Stimulated activated CD4-positive, alpha-beta T cell treated with anti-CD3 and anti-CD28 coated beads, Interleukin-12 subunit alpha, Interleukin-12 subunit beta, amount 100 ng/mL, for 4 hours (primary cell): ENCODE measurements around the gene MAP6D1.

Experiments used
- DNase-seq: peaks from one replicate; pipeline ENCODE4 v3.0.0-alpha.2; 2020

MAP6D1 gene

GRCh38 chr3:183822631-183823030, 2.7 kb downstream of the MAP6D1 start:
- DNase-seq = no peak

DNA sequence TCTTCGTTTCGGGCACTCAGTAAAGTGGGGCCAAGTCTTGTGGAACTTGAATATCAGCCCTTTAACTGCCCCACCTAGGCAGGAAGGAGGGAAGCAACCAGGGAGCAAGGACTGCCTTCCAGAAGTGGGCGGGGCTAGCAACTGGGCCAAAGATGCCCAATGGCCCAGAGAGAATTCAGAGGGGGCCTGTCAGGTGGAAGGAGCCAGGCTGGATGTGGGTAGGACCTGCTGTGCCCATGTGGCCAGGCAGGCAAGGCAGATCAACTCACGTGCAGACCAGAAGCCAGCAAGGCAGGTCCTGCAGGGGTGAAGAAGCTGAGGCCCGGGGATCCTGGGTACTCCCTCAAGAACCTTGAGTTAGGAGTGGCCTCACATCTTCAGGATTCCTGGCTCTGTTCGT, 5.5 kb downstream of the MAP6D1 start:
- no peak for DNase-seq

- no peak for DNase-seq
Measured at GRCh38 chr3:183818706-183819624, 6.4 kb downstream of the MAP6D1 start.

- no peak for DNase-seq
Measured at GRCh38 chr3:183818041-183818620, 7.2 kb downstream of the MAP6D1 start.

- no peak for DNase-seq
Measured at GRCh38 chr3:183817639-183818038, 7.7 kb downstream of the MAP6D1 start.

DNA sequence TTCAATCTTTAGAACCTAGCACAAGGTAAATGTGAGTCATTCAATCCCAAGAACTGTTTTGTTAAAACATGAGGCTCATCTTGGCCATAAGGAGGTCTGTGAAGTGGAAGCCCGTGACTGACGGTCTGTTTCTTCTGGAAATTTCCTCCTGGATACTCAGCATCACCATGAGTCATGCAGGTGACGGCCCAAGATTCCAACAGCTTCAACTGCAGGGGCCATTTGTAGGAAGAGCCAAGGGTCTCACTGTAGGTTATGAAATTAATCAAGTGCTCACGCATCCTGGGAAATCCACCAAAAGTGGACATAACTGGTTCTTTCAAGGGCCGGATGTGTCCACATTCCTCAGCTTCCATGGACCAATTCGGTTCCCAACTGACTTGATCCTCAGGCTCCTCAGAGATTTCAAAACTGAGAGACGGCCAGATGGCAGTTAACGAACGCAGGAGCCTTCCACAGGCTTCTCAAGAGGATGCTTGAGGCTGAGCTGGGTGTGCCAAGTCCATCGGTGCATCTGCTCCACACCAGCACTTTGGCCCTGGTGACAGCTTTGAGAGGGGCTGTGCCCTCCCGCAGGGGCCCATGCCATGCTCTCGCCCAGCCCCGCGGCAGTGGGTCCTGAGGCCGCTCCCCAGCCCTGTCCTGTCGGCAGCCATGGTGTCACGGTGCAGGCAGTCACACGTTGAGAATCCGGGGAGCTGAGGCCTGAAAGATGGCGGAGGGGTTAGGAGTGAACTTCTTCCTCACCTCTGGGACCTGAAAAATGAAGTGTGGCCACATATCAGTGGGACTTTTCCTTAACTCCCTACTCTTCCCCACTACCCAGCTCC, 8.5 kb downstream of the MAP6D1 start:
- no peak for DNase-seq

GRCh38 chr3:183815951-183816475, 9.4 kb downstream of the MAP6D1 start:
- DNase-seq = no peak

- DNase-seq = no peak
Measured at GRCh38 chr3:183815563-183815940, 9.8 kb downstream of the MAP6D1 start.

DNA sequence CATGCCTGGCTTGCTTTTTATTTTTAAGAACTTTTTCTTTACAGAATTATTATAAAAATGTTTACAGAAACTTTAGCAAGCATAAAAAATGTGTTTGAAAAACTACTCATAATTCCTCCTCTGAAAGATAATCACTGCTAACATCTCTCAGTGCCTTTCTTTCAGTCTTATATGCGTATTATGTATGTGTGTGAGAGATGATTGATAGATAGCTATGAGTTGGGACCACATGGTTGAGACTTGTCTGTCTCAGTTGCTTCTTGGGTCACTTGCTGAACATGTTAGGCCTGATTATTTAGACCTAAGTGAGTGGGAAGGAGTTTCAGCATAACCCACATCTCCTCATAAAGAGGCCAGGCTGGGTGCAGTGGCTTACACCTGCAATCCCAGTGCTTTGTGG, 11.1 kb downstream of the MAP6D1 start:
- no peak for DNase-seq

DNA sequence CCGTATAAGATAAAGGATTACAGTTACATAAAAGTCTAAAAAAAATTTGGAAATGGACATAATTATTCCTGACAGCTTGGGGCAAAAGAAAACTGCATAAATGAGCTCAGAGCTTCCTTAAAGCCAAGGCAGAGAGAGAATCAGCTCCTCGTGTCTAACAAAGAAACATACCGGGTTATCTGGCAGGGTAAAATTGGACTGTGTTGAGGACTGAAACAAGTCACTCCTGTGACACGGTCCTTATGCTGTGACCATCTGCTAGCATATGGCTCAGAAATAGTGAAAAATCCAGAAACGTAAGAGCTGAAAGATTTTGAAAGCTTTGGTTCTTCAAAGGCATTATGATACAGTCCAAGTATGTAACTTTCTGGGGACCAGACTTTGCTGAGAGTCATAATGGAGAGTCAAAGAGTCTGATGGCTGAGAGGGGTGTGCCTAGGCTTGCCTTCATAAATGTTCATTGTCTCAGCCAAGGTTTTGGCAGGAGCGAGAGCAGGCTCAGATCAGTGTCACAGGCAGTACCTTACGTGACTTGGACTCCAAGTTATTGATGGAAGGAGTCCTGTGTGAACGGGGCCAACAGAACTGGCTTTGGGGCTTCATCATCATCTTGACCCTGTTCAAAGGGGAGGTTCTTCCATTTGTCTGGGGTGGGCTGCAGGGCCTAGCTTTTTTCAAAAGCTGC, 12.5 kb downstream of the MAP6D1 start:
- no peak for DNase-seq

DNA sequence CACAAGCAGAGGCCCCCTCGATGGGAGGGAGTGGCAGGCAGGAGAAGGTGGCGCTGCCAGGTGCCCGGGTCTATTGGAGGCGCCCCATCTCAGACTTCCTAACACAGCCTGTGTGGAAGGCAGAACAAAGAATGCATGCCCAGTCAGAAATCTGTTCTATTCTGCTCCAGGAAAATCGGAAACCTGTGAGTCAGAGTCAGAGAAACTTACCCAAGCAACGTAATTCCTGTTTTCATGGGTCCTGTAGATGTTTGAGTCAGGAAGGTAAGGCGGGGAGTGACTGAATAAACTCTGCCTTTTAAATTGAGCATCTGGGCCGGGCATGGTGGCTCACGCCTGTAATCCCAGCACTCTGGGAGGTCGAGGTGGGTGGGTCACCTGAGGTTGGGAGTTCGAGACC, 13.7 kb downstream of the MAP6D1 start:
- no peak for DNase-seq

- DNase-seq = no peak
Measured at GRCh38 chr3:183810643-183811594, 14.5 kb downstream of the MAP6D1 start.

- no peak for DNase-seq
Measured at GRCh38 chr3:183809270-183809669, 16.1 kb downstream of the MAP6D1 start.

- DNase-seq = no peak
Measured at GRCh38 chr3:183808355-183808754, 17.0 kb downstream of the MAP6D1 start.

DNA sequence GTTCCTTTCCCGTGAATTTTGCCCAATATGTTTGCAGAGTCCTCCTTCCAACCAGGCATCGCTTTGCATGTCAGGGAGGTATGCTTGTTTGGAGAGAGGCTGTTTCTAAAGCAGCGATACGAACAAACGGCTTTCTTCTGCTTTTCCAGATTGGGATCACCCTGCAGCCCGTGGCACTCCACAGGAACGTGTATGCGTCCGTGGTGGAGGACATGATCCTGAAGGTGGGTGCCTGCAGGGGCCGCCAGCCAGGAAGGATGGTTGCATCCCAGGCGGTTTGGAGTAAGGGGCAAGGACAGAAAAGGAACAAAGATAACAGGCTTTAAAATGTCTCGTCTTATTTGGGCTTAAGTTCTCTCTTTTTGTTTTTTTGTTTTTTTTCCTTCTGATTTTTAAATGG, 17.5 kb downstream of the MAP6D1 start:
- no peak for DNase-seq

GRCh38 chr3:183807209-183807728, 18.1 kb downstream of the MAP6D1 start:
- no peak for DNase-seq

- DNase-seq = no peak
Measured at GRCh38 chr3:183802989-183803388, 22.4 kb downstream of the MAP6D1 start.

- no peak for DNase-seq
Measured at GRCh38 chr3:183801601-183802000, 23.8 kb downstream of the MAP6D1 start.

DNA sequence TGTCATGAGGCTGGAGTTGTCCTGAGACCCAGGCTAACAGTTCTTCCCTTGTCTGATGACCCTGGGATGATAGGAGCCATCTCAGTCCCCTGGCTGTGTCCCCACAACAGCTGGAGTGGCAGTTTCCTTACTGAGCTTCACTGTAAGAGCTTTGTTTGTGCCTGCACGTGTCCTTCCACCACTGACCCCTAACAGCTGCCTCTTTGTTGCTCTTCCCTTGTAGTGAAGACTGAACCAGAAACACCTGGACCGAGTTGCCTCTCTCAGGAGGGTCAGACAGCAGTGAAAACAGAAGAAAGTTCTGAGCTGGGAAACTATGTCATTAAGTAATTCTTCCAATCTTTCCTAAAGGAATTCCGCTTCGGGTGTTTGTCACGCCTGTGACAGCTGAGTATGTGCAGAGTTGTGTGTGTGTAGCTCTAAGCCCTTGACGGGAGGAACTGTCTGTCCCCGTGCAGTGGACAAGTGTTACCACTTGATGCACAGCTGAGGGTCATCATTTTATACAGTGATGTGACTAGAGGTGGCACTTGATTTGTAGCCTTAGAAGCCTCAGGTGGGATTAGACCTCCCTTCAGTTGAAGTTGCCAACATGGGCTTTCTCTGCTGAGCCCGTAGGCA, 25.0 kb downstream of the MAP6D1 start:
- DNase-seq = no peak

GRCh38 chr3:183799461-183799860, 25.9 kb downstream of the MAP6D1 start:
- DNase-seq = no peak

DNA sequence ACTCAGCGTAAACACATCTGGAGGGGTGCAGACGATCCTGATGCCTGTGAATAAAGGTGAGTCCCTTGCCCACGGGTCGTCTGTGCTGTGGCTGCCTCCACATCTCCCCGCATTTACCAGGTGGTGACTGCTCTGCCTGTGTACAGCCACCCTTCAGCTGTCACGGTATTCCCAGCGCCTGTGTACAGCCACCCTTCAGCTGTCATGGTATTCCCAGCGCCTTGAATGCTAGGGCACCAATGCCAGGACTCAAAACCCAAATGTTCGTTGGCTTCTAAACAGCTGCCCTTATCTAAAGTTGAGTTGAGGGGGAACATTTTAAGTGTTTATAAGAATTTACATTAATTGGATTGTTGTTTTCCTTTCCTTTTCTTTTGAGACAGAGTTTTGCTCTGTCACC, 27.4 kb downstream of the MAP6D1 start:
- DNase-seq = no peak
